Dermis microvascular lymphatic vessel endothelial cell (primary cell): ENCODE results near the gene SGIP1. TPM values are rescaled to one million over a fixed set of nuclear protein-coding genes. Genes with fewer than 3 reads are reported as not detected.

Experiments used
- DNase-seq, 2 donors: peaks; one replicate each; pipeline versions ENCODE4 v3.0.0 to v3.0.0-alpha.2; 2010; ENCODE audit warnings: low read depth in 2 of 2
- total RNA-seq: library from RNA; depleted of rRNA; stranded (reverse); fragments of >200 nt; gene quantifications from 2 replicates; pipeline ENCODE4 v1.2.1, GENCODE V29; 2014

Gene SGIP1
- total RNA-seq, 1 donor from 2014 or later = 20.3 TPM

GRCh38 chr1:66599899-66600737, 66.2 kb downstream of the SGIP1 start:
- DNase-seq = no peak

- DNase-seq = peak in 1 of 2 donors; percentile 9
Measured at GRCh38 chr1:66605419-66605997, 71.6 kb downstream of the SGIP1 start.

- DNase-seq = no peak
Measured at GRCh38 chr1:66606362-66607065, 72.6 kb downstream of the SGIP1 start.

GRCh38 chr1:66607458-66607857, 73.5 kb downstream of the SGIP1 start:
- no peak for DNase-seq

GRCh38 chr1:66613187-66613586, 79.2 kb downstream of the SGIP1 start:
- DNase-seq = no peak

GRCh38 chr1:66617362-66618184, 83.6 kb downstream of the SGIP1 start:
- no peak for DNase-seq

GRCh38 chr1:66618390-66618789, 84.4 kb downstream of the SGIP1 start:
- DNase-seq = no peak

- peak; percentile 91 to 96 for DNase-seq
Measured at GRCh38 chr1:66623812-66624211, 89.9 kb downstream of the SGIP1 start.

GRCh38 chr1:66624412-66625060, 90.6 kb downstream of the SGIP1 start:
- peak; percentile 60 to 85 for DNase-seq

- DNase-seq = no peak
Measured at GRCh38 chr1:66626261-66626660, 92.3 kb downstream of the SGIP1 start.

GRCh38 chr1:66628926-66629325, 95.0 kb downstream of the SGIP1 start:
- DNase-seq = no peak

- DNase-seq = peak; percentile 15 to 25
Measured at GRCh38 chr1:66633159-66633558, 99.2 kb downstream of the SGIP1 start.

- peak in 1 of 2 donors; percentile 38 for DNase-seq
Measured at GRCh38 chr1:66637146-66637545, 103.2 kb downstream of the SGIP1 start.

- DNase-seq = no peak
Measured at GRCh38 chr1:66641891-66642473, 108.0 kb downstream of the SGIP1 start.

GRCh38 chr1:66642992-66643391, 109.0 kb downstream of the SGIP1 start:
- DNase-seq = no peak

GRCh38 chr1:66644331-66644730, 110.4 kb downstream of the SGIP1 start:
- DNase-seq = no peak

GRCh38 chr1:66648901-66649595, 115.1 kb downstream of the SGIP1 start:
- no peak for DNase-seq

GRCh38 chr1:66652556-66652955, 118.6 kb downstream of the SGIP1 start:
- no peak for DNase-seq

GRCh38 chr1:66654643-66655042, 120.7 kb downstream of the SGIP1 start:
- no peak for DNase-seq

GRCh38 chr1:66671455-66671854, 137.5 kb downstream of the SGIP1 start:
- DNase-seq = no peak
